ENCODE results near the gene AHRR. TPM values are rescaled to one million over a fixed set of nuclear protein-coding genes. Genes with fewer than 3 reads are reported as not detected.

Gene AHRR
- total RNA-seq, 2 experiments from 2014 or later: 2.2 to 3.4 TPM

GRCh38 chr5:476102-476813 is 154.7 kb downstream of the AHRR start:
- Histone ChIP-seq H3K36me3 (ENCODE audit: insufficient read depth, low read length) (peaks cover 7% of the 10 kb centered on the region; the same call in 1 of the 2 replicates), H3K27ac (ENCODE audit: low read depth, low read length, poor library complexity, severe bottlenecking) (no peak overlapping the region), H4K20me1 (ENCODE audit: insufficient read depth, low read length) (peaks cover 4% of the 10 kb centered on the region; the same call in 1 of the 2 replicates), H3K79me2 (ENCODE audit: insufficient read depth, low read depth, low read length) (peaks cover 11% of the 10 kb centered on the region; the same call in 1 of the 2 replicates), H3K9me3 (ENCODE audit: low read length) (no peaks in the 10 kb centered on the region), H3K9me2 (ENCODE audit: insufficient read depth, low read length) (no peaks in the 10 kb centered on the region), H3K4me2 (ENCODE audit: low read length) (no peak overlapping the region), H3K4me1 (ENCODE audit: insufficient read depth, low read length, poor library complexity, severe bottlenecking) (peaks cover 14% of the 10 kb centered on the region), H3K4me3 (ENCODE audit: low read depth, low read length, poor library complexity, severe bottlenecking) (no peak overlapping the region), H2AFZ (ENCODE audit: low read length) (no peak overlapping the region)
- TF ChIP-seq CTCF (conservative IDR thresholded peaks at IDR 0.05; ENCODE audit: low read length) (no peak), EZH2phosphoT487 (IDR thresholded peaks at IDR 0.05; ENCODE audit: borderline replicate concordance, low read depth, low read length) (no peak)
- no TSS peak for BruUV-seq (replicated peaks)
- POLR2A ChIA-PET: interaction anchor here (0.6 kb wide), 1 partner anchor 809 kb away, joined by 5 read pairs; no protein-coding TSS in a partner anchor
- intact Hi-C loops (cut with micrococcal nuclease; ENCODE audit: unreplicated experiment): loop anchor here (10.0 kb wide), 1 partner anchor 139 kb away; the partner anchor contains the start of gene CEP72
- DNase-seq (ENCODE audit: low spot score): no peak
- CTCF ChIA-PET (ENCODE audit: unreplicated experiment): no interaction called here

DNA sequence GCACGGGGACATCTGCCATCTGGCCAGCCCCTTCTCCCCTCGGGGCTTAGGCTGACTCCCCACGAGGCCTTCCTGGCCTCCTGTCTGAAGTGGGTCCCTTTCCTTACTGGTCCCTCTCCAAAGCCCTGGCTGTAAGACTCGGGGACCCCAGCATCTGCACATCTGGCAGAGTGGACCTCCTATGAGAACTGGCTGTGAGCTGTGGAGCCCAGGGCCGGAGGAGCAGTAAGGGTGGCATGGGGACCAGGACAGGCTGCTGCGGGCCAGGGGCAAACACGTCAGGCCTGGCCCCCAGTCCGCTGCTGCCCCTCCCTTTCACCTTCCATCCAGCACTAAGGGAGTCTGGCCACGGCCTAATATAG is 155.3 kb downstream of the AHRR start:
- no peak overlapping the region for H3K27ac ChIP-seq (ENCODE audit: low read depth, low read length, poor library complexity, severe bottlenecking)
- DNase-seq (ENCODE audit: low spot score): no peak
- no peaks in the 10 kb centered on the region for H3K9me3 ChIP-seq (ENCODE audit: low read length)
- H3K9me2 ChIP-seq (ENCODE audit: insufficient read depth, low read length): no peaks in the 10 kb centered on the region
- no peak overlapping the region for H2AFZ ChIP-seq (ENCODE audit: low read length)
- no TSS peak for BruUV-seq (replicated peaks)
- H3K4me1 ChIP-seq (ENCODE audit: insufficient read depth, low read length, poor library complexity, severe bottlenecking): peaks cover 9% of the 10 kb centered on the region
- H4K20me1 ChIP-seq (ENCODE audit: insufficient read depth, low read length): peaks cover 1% of the 10 kb centered on the region; the same call in 1 of the 2 replicates
- intact Hi-C loops (cut with micrococcal nuclease; ENCODE audit: unreplicated experiment): loop anchor here (10.0 kb wide), 1 partner anchor 138 kb away; the partner anchor contains the start of gene CEP72
- POLR2A ChIA-PET: interaction anchor here (0.6 kb wide), 1 partner anchor 809 kb away, joined by 5 read pairs; no protein-coding TSS in a partner anchor
- peaks cover 1% of the 10 kb centered on the region; the same call in 1 of the 2 replicates for H3K36me3 ChIP-seq (ENCODE audit: insufficient read depth, low read length)
- CTCF ChIA-PET (ENCODE audit: unreplicated experiment): no interaction called here
- no peak for TF ChIP-seq CTCF (conservative IDR thresholded peaks at IDR 0.05; ENCODE audit: low read length)
- TF ChIP-seq EZH2phosphoT487 (IDR thresholded peaks at IDR 0.05; ENCODE audit: borderline replicate concordance, low read depth, low read length): no peak
- H3K79me2 ChIP-seq (ENCODE audit: insufficient read depth, low read depth, low read length): peaks cover 7% of the 10 kb centered on the region; the same call in 1 of the 2 replicates
- H3K4me3 ChIP-seq (ENCODE audit: low read depth, low read length, poor library complexity, severe bottlenecking): no peak overlapping the region
- no peak overlapping the region for H3K4me2 ChIP-seq (ENCODE audit: low read length)

GRCh38 chr5:477247-477646 is 155.7 kb downstream of the AHRR start:
- H3K4me3 ChIP-seq (ENCODE audit: low read depth, low read length, poor library complexity, severe bottlenecking): no peak overlapping the region
- no peak overlapping the region for H2AFZ ChIP-seq (ENCODE audit: low read length)
- ChIA-PET POLR2A (no interaction called here), CTCF (ENCODE audit: unreplicated experiment) (no interaction called here)
- H3K79me2 ChIP-seq (ENCODE audit: insufficient read depth, low read depth, low read length): peaks cover 3% of the 10 kb centered on the region; the same call in 1 of the 2 replicates
- intact Hi-C loops (cut with micrococcal nuclease; ENCODE audit: unreplicated experiment): loop anchor here (10.0 kb wide), 1 partner anchor 138 kb away; the partner anchor contains the start of gene CEP72
- H3K27ac ChIP-seq (ENCODE audit: low read depth, low read length, poor library complexity, severe bottlenecking): no peak overlapping the region
- H4K20me1 ChIP-seq (ENCODE audit: insufficient read depth, low read length): no peaks in the 10 kb centered on the region
- no peak for DNase-seq (ENCODE audit: low spot score)
- H3K4me2 ChIP-seq (ENCODE audit: low read length): no peak overlapping the region
- BruUV-seq (replicated peaks): no TSS peak
- no peak for TF ChIP-seq EZH2phosphoT487 (IDR thresholded peaks at IDR 0.05; ENCODE audit: borderline replicate concordance, low read depth, low read length)
- TF ChIP-seq CTCF (conservative IDR thresholded peaks at IDR 0.05; ENCODE audit: low read length): no peak
- H3K9me3 ChIP-seq (ENCODE audit: low read length): no peaks in the 10 kb centered on the region
- H3K4me1 ChIP-seq (ENCODE audit: insufficient read depth, low read length, poor library complexity, severe bottlenecking): peaks cover 5% of the 10 kb centered on the region
- H3K9me2 ChIP-seq (ENCODE audit: insufficient read depth, low read length): no peaks in the 10 kb centered on the region
- no peaks in the 10 kb centered on the region for H3K36me3 ChIP-seq (ENCODE audit: insufficient read depth, low read length)

All from OCI-LY7 (cell line).